Activated CD8-positive, alpha-beta memory T cell treated with anti-CD3 and anti-CD28 coated beads, Interleukin-2, amount 50 U/mL, for 1 hour (primary cell): Measurements from ENCODE around the gene PCDHGB4.
"Not testable (repeated sequence)": the region's sequence is repeated elsewhere in the genome, so short reads cannot be mapped to it uniquely, and the experiment has no call there.

Experiments
- DNase-seq: peaks from one replicate; pipeline ENCODE4 v3.0.0-alpha.2; 2020; ENCODE audit errors: extremely low read depth

The PCDHGB4 gene

DNA sequence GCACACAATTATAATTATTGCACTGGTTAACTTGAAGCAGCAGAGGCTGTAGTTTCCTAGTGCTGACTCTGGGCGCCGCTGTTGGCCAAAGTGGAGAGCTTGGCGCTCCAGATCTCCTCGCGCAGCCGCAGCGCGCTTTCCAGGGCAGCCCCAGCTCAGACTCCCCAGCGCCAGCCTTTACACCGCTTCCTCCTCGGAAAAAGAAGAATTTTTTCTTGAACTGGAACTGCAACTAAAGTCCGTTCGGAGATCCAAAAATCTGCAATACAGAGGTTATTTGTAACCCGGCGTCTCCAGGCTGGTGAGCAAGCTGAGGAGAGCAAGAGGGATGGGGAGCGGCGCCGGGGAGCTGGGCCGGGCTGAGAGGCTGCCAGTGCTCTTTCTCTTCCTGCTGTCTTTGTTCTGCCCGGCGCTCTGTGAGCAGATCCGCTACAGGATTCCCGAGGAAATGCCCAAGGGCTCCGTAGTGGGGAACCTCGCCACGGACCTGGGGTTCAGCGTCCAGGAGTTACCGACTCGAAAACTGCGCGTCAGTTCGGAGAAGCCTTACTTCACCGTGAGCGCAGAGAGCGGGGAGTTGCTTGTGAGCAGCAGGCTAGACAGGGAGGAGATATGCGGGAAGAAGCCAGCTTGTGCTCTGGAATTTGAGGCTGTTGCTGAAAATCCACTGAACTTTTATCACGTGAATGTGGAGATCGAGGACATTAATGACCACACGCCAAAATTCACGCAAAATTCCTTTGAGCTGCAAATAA lies at the start of gene PCDHGB4:
TSS of gene PCDHGB4 (plus strand) at position 142 of the 755 bp plus-strand sequence. CDS start at position 329, 187 bp downstream.
- not testable (repeated sequence) for DNase-seq

DNA sequence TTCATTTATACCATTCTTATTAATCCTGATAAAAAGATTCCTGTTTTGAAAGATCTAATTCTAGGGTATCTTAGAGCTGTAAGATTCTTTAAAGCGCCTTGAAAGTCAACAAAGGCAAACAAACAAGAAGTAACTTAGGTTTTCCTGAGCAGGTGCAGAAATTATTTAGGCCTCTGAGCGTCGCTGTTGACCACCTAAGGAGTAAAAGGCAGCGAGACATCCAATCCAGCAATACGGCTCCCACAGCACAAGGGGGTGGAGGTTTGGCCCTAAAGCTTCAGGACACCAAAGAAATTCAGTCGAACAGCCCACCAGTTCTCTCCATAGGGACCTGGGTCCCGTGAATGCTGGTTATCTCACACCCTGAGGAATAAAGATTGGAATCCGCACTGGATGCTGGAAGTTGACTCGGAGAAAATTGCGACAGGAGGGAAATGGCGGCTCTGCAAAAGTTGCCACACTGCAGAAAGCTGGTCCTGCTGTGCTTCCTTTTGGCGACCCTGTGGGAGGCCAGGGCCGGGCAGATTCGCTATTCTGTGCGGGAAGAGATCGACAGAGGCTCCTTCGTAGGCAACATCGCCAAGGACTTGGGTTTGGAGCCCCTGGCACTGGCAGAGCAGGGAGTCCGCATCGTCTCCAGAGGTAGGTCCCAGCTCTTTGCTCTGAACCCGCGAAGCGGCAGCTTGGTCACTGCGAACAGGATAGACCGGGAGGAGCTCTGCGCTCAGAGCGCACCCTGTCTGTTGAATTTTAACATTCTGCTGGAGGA lies 48.8 kb upstream of the PCDHGB4 start, which contains the start of gene PCDHGA2:
TSS of gene PCDHGA2 (plus strand) at position 223 of the 769 bp plus-strand sequence.
- no peak for DNase-seq

DNA sequence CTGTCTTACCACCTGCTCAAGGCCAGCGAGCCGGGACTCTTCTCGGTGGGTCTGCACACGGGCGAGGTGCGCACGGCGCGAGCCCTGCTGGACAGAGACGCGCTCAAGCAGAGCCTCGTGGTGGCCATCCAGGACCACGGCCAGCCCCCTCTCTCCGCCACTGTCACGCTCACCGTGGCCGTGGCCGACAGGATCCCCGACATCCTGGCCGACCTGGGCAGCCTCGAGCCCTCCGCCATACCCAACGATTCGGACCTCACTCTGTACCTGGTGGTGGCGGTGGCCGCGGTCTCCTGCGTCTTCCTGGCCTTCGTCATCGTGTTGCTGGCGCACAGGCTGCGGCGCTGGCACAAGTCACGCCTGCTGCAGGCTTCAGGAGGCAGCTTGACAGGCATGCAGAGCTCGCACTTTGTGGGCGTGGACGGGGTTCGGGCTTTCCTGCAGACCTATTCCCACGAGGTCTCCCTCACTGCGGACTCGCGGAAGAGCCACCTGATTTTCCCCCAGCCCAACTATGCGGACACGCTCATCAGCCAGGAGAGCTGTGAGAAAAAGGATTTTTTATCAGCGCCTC lies 46.6 kb upstream of the PCDHGB4 start:
- DNase-seq, result not testable (repeated sequence)

- no peak for DNase-seq
Measured at GRCh38 chr5:141342773-141343172, 44.7 kb upstream of the PCDHGB4 start.

DNA sequence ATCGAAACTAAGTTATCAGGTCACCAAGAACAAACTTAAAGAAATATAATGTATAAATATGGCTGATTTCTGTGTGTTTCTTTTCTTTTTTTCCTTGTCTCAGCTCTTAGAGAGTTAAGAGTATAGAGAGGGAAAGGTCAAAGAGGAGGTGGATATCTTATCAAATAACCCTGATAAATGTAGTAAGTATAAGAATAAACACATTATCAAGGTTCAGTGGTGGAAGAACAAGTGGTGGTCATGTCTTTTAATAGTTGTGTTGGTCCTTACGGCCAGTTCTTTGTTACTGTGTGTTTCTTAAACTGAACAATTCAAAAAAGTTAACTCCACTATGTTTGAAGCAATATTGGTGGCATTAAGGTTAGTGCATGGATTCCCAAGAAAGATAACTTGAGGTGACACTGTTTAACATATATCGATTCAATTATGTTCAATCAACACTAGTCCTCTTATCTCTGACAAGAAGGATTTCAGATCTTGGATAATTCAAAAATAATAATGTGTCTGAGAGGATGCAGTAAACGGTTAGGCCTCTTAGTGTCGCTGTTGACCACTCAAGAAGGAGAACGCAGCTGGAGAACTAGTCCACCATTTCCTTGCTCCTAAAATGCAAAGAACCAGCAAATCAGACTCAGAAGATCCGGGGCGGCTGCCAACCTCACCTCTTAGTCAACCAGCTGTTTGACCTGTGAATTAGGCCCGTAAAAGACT lies 44.1 kb upstream of the PCDHGB4 start, which contains the start of gene PCDHGA3:
TSS of gene PCDHGA3 (plus strand) at position 588 of the 711 bp plus-strand sequence. CDS start 205 bp downstream, outside the sequence.
- no peak for DNase-seq

- DNase-seq, result no peak
Measured at GRCh38 chr5:141343953-141344463, 43.5 kb upstream of the PCDHGB4 start.

DNA sequence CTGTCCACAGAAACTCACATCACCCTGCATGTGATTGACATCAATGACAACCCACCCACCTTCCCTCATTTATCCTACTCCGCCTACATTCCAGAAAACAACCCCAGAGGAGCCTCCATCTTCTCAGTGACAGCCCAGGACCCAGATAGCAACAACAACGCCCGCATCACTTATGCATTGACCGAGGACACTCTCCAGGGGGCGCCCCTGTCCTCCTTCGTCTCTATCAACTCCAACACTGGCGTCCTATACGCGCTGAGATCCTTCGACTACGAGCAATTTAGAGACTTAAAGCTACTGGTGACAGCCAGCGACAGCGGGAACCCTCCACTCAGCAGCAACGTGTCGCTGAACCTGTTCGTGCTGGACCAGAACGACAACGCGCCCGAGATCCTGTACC lies 42.2 kb upstream of the PCDHGB4 start:
- DNase-seq, result no peak

DNA sequence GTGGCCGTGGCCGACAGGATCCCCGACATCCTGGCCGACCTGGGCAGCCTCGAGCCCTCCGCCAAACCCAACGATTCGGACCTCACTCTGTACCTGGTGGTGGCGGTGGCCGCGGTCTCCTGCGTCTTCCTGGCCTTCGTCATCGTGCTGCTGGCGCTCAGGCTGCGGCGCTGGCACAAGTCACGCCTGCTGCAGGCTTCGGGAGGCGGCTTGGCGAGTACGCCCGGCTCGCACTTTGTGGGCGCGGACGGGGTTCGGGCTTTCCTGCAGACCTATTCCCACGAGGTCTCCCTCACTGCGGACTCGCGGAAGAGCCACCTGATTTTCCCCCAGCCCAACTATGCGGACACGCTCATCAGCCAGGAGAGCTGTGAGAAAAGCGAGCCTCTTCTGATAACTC lies 41.5 kb upstream of the PCDHGB4 start:
- not testable (repeated sequence) for DNase-seq

DNA sequence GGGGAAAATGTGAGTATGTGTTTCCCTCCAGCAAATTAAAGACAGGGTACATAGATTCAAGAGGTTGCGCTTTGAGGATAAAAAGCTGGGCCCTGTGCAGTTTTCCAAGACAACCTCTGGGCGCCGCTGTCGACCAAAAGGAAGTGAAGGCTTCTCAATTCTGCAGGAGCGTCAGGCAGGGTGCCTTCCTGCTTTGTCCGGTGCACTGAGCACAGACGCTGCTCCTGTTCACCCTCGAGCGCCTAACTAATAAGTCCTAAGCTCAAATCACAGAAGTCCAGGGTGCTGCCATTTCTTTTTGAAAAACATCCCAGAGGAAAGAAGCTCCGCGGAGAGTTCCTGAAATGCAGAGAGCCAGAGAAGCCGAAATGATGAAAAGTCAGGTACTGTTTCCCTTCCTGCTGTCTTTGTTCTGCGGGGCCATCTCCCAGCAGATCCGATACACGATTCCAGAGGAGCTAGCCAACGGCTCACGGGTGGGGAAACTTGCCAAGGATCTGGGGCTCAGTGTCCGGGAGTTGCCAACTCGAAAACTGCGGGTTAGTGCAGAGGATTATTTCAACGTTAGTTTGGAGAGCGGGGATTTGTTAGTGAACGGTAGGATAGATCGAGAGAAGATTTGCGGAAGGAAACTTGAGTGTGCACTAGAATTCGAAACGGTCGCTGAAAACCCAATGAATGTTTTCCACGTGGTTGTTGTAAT lies 37.4 kb upstream of the PCDHGB4 start, which contains the start of gene PCDHGB1:
TSS of gene PCDHGB1 (plus strand) at position 183 of the 703 bp plus-strand sequence. CDS start at position 345, 162 bp downstream.
- no peak for DNase-seq

- DNase-seq, result no peak
Measured at GRCh38 chr5:141351591-141351990, 35.9 kb upstream of the PCDHGB4 start.

DNA sequence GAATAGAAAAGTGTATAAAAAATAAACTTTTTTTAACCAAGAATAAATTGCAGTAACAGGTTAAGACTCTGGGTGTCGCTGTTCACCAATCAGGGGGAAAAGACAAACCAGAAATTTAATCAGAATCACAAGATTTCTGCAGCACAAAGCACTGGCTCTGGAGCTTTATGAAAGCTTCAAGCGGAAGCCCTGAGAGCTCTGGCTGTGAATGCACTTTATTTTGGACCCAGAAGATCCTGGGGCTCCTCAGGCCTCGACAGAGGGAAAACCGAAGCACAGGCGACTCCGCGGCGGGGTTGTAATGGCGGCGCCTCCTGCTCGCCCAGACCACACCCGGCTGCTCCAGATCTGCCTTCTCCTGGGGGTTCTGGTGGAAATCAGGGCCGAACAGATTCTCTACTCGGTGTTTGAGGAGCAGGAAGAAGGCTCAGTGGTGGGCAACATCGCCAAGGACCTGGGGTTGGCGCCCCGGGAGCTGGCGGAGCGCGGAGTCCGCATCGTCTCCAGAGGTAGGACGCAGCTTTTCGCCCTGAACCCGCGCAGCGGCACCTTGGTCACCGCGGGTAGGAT lies 32.5 kb upstream of the PCDHGB4 start, which contains the start of gene PCDHGA4:
TSS of gene PCDHGA4 (plus strand) at position 122 of the 570 bp plus-strand sequence. CDS start at position 209, 87 bp downstream.
- no peak for DNase-seq

DNA sequence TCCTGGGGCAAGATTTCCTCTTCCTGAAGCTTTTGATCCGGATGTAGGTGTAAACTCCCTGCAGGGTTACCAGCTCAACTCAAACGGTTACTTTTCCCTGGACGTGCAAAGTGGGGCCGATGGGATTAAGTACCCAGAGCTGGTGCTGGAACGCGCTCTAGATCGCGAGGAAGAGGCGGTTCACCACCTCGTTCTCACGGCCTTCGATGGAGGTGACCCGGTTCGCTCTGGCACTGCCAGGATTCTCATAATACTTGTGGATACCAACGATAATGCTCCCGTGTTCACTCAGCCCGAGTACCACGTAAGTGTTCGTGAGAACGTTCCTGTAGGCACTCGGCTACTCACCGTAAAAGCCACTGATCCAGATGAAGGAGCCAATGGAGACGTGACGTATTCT lies 31.9 kb upstream of the PCDHGB4 start:
- DNase-seq, result no peak

- DNase-seq, result no peak
Measured at GRCh38 chr5:141356133-141356532, 31.4 kb upstream of the PCDHGB4 start.

GRCh38 chr5:141356950-141357349 lies 30.5 kb upstream of the PCDHGB4 start:
- DNase-seq, result no peak

DNA sequence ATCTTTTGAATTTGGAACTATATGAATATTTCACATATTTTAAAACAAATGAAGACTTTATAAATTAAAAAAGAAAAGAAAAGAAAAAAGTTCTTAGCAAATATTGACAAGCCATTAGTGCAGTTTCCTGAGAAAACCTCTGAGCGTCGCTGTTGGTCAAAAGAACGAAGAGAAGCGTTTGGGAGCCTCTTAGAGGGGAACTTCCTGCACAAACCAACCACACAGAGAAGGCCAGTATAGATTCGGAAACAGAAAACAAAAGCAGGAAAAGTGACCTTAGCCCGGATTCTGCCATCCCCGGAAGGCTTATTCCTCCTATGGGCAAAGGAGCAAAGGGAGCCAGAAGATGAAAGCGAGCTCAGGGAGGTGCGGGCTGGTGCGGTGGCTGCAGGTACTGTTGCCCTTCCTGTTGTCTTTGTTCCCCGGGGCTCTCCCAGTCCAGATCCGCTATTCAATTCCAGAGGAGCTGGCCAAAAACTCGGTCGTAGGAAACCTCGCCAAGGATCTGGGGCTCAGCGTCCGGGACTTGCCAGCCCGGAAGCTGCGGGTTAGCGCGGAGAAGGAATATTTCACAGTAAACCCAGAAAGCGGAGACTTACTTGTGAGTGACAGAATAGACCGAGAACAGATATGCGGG lies 27.6 kb upstream of the PCDHGB4 start, which contains the start of gene PCDHGB2:
TSS of gene PCDHGB2 (plus strand) at position 205 of the 637 bp plus-strand sequence. CDS start at position 347, 142 bp downstream.
- DNase-seq, result no peak

- DNase-seq, result no peak
Measured at GRCh38 chr5:141360685-141361084, 26.8 kb upstream of the PCDHGB4 start.

DNA sequence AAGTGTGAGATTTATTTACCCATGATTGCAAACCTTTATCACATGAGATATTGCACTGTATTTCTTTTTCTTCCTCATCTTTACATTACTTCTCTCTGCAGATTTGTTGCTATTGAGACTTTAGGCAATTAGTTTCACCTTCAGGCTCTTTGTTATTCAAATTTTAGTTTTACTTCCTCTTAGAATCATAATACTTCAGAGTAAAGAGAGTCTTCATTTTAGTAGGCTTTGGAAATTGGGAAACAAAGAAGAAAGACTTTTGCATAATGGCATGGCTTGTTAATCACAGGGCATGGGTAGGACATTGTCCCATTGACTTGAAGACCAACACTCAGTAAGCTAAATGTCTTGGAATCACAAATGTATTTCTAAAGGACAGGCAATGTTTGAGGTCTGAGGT lies 24.8 kb upstream of the PCDHGB4 start:
- no peak for DNase-seq

DNA sequence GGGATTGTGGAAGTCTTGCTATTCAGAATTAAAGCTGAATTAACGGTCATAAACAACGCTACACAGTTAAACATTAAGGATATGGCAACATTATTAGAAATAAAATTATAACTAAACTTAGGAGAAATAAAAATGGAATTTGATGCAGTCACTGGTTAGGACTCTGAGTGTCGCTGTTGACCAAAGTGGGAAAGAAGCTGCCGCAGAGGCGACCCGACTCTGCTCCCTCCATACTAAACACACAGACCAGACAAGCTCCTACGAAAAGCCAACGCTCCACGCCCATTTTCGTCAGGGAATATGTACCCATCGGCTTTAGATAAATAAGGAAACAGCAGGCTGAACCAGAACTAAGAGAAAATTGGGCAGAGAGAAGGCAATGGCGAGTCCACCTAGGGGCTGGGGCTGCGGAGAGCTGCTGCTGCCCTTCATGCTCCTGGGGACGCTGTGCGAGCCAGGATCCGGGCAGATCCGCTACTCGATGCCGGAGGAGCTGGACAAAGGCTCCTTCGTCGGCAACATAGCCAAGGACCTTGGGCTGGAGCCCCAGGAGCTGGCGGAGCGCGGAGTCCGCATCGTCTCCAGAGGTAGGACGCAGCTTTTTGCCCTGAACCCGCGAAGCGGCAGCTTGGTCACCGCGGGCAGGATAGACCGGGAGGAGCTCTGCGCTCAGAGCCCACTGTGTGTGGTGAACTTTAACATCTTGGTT lies 23.4 kb upstream of the PCDHGB4 start, which contains the start of gene PCDHGA5:
TSS of gene PCDHGA5 (plus strand) at position 211 of the 709 bp plus-strand sequence. CDS start at position 380, 169 bp downstream.
- no peak for DNase-seq
